K562 (cell line): ENCODE data around the gene SLC9A2. TPM values are rescaled to one million over a fixed set of nuclear protein-coding genes. Genes with fewer than 3 reads are reported as not detected.

Source experiments
- ATAC-seq: fragments of 200-7000 bp; cut with Tn5 transposase; 3 replicates; pipeline ENCODE4 v1.9.1; 2020; ENCODE audit warnings: moderate library complexity
- BruUV-seq: library from RNA; stranded (reverse); fragments of 400-500 nt; replicated peaks from 2 replicates; lab custom pipeline; 2021; lab: Mats Ljungman, UMichigan
- CTCF ChIA-PET: fragments of 300-600 bp; formaldehyde crosslinking; extraction: SDS; loops from one replicate; lab custom pipeline; 2021; ENCODE audit warnings: low intra/inter-chr PET ratio; lab: Yijun Ruan, JAX
- POLR2A ChIA-PET: fragments of 300-600, 350-650 bp; sonication (Branson Sonifier 250); formaldehyde crosslinking; extraction: SDS; loops from one replicate; lab custom pipeline; 2021; ENCODE audit warnings: antibody characterized with exemption, inconsistent platforms; lab: Yijun Ruan, JAX
- DNase-seq, 4 experiments: peaks; one replicate each; pipeline versions ENCODE4 v3.0.0 to v3.0.0-alpha.2; 2011 to 2018; ENCODE audit warnings: low spot score in 3 of 4, mixed read lengths in 3 of 4; ENCODE audit errors: extremely low read depth in 1 of 4
- FAIRE-seq: peaks from 2 replicates; lab custom pipeline; 2011; peaks lifted over from hg19 to GRCh38; lab: Jason Lieb, UNC
- H2AFZ ChIP-seq: 2 replicates; pipeline ENCODE4 v1.6.0; 2011; ENCODE audit warnings: low read depth, low read length, control low read depth, inconsistent platforms
- H3K27ac ChIP-seq: fragments of 200-600 bp; 3 replicates; pipeline ENCODE4 v1.8.0; 2011; ENCODE audit warnings: low read depth, mild to moderate bottlenecking, control low read depth, inconsistent platforms, low read length, moderate library complexity, mixed read lengths; ENCODE audit errors: extremely low read depth
- H3K27me3 ChIP-seq, 2 experiments: fragments of 300-600 bp in 1 of 2; 2 replicates in 1 of 2; 3 replicates in 1 of 2; pipeline versions ENCODE4 v1.6.0 to v1.8.0; 2011; ENCODE audit warnings: inconsistent platforms in 2 of 2, low read length in 2 of 2, mild to moderate bottlenecking in 1 of 2, mixed read lengths in 1 of 2, moderate library complexity in 1 of 2; ENCODE audit not compliant: control insufficient read depth in 2 of 2, insufficient read depth in 2 of 2
- H3K36me3 ChIP-seq: fragments of 300-600 bp; 3 replicates; pipeline ENCODE4 v1.8.0; 2011; ENCODE audit warnings: mild to moderate bottlenecking, low read length, inconsistent platforms; ENCODE audit not compliant: control insufficient read depth, insufficient read depth
- H3K4me1 ChIP-seq, 2 experiments: fragments of 200-600 bp in 1 of 2; replicated peaks in 1 of 2; 2 replicates in 1 of 2; 3 replicates in 1 of 2; pipeline versions ENCODE4 v1.5.1 to v1.8.0; 2011; ENCODE audit warnings: inconsistent platforms in 2 of 2, low read length in 2 of 2, mild to moderate bottlenecking in 1 of 2, mixed read lengths in 1 of 2, moderate library complexity in 1 of 2; ENCODE audit not compliant: control insufficient read depth in 2 of 2, insufficient read depth in 2 of 2
- H3K4me2 ChIP-seq: 2 replicates; pipeline ENCODE4 v1.6.1; 2011; ENCODE audit warnings: low read length, control low read depth, inconsistent platforms, mixed read lengths; ENCODE audit not compliant: insufficient read depth
- H3K4me3 ChIP-seq: fragments of 200-600 bp; sonication (generic), shearing (Covaris generic); 2 replicates; pipeline ENCODE4 v1.5.1; 2016; ENCODE audit warnings: control low read depth, inconsistent platforms
- H3K79me2 ChIP-seq: fragments of 200-600 bp; 3 replicates; pipeline ENCODE4 v1.8.0; 2011; ENCODE audit warnings: low read length, inconsistent platforms; ENCODE audit not compliant: control insufficient read depth, insufficient read depth
- H3K9ac ChIP-seq, 2 experiments: 2 replicates each; pipeline versions ENCODE4 v1.6.0 to v1.6.1; 2011; ENCODE audit warnings: low read depth in 2 of 2, low read length in 2 of 2, control low read depth in 1 of 2, inconsistent platforms in 1 of 2, mild to moderate bottlenecking in 1 of 2, mixed read lengths in 1 of 2; ENCODE audit not compliant: insufficient read depth in 1 of 2
- H3K9me1 ChIP-seq: one replicate; pipeline ENCODE4 v1.6.0; 2011; ENCODE audit warnings: inconsistent platforms, mild to moderate bottlenecking, low read length, moderate library complexity; ENCODE audit not compliant: control insufficient read depth, insufficient read depth
- H3K9me3 ChIP-seq: replicated peaks from 2 replicates; pipeline ENCODE4 v1.5.1; 2011; ENCODE audit warnings: low read depth, low read length, inconsistent platforms; ENCODE audit not compliant: control insufficient read depth, insufficient read depth
- H4K20me1 ChIP-seq: replicated peaks from 2 replicates; pipeline ENCODE4 v1.6.1; 2011; ENCODE audit warnings: low read length, inconsistent platforms, mixed read lengths; ENCODE audit not compliant: control insufficient read depth, insufficient read depth
- CTBP1 ChIP-seq: fragments of 450-650 bp; IDR thresholded peaks from 2 replicates; pipeline ENCODE4 v1.6.1; 2016; ENCODE audit warnings: borderline replicate concordance
- CUX1 ChIP-seq: fragments of 200-800 bp; sonication (Bioruptor generic); IDR thresholded peaks from 2 replicates; pipeline ENCODE4 v1.6.1; 2016; ENCODE audit warnings: missing genetic modification characterization, missing compliant biosample characterization
- FOXJ3 ChIP-seq: sonication (generic); formaldehyde crosslinking; IDR thresholded peaks from 2 replicates; pipeline ENCODE4 v1.4.0; 2020; ENCODE audit warnings: mild to moderate bottlenecking, missing genetic modification reagents
- MXI1 ChIP-seq: IDR thresholded peaks from 2 replicates; pipeline ENCODE4 v1.6.1; 2011; ENCODE audit warnings: low read depth, mild to moderate bottlenecking, improper control_type of control experiment, low read length
- PCBP2 ChIP-seq: fragments of 200-400 bp; formaldehyde crosslinking; IDR thresholded peaks from 2 replicates; pipeline ENCODE4 v1.6.1; 2018; ENCODE audit warnings: low read length, low read depth, mild to moderate bottlenecking, moderate library complexity; ENCODE audit not compliant: poor library complexity, severe bottlenecking
- RB1 ChIP-seq: fragments of 450-650 bp; IDR thresholded peaks from 2 replicates; pipeline ENCODE4 v1.6.1; 2017; ENCODE audit warnings: low read depth, mild to moderate bottlenecking
- SUPT5H ChIP-seq: fragments of 450-650 bp; IDR thresholded peaks from 2 replicates; pipeline ENCODE4 v1.6.1; 2016
- TARDBP ChIP-seq: fragments of 450-650 bp; IDR thresholded peaks from 2 replicates; pipeline ENCODE4 v1.6.1; 2016
- WHSC1 ChIP-seq: IDR thresholded peaks from one replicate; pipeline ENCODE4 v1.6.1; 2012; ENCODE audit warnings: low read length, control low read depth, inconsistent platforms
- YBX1 ChIP-seq: fragments of 450-650 bp; IDR thresholded peaks from 2 replicates; pipeline ENCODE4 v1.7.1; 2016; ENCODE audit warnings: mild to moderate bottlenecking
- ZNF121 ChIP-seq: sonication (generic); formaldehyde crosslinking; conservative IDR thresholded peaks from 2 replicates; pipeline ENCODE4 v1.8.0; 2022; ENCODE audit warnings: missing genetic modification reagents
- ZSCAN29 ChIP-seq: fragments of 450-650 bp; IDR thresholded peaks from 2 replicates; pipeline ENCODE4 v1.6.1; 2017
- WGBS: fragments of 100-300 bp; shearing (Covaris generic); methylation state at CpG from one replicate; pipeline ENCODE4 v1.1.6; 2016; ENCODE audit warnings: low coverage, mixed read lengths; ENCODE audit not compliant: insufficient coverage; ENCODE audit errors: missing lambda C conversion rate; 5-methylcytosine and 5-hydroxymethylcytosine counted together
- in situ Hi-C: fragments of 300-500 bp; cut with MboI; formaldehyde crosslinking; loops from 4 replicates; pipeline ENCODE4 v1.15.0; 2018; ENCODE audit warnings: inconsistent platforms, mixed read lengths
- intact Hi-C: fragments of 100-400 bp; cut with micrococcal nuclease; formaldehyde crosslinking; loops from 2 replicates; pipeline ENCODE4 v1.14.2; 2022
- polyA plus RNA-seq, 8 experiments: library from polyadenylated mRNA; depleted of rRNA in 4 of 8; stranded (reverse) in 5 of 8; unstranded in 3 of 8; fragments of >200 nt; fragmentation: Nextera tagmentation in 2 of 8; fragmentation: Illumina TruSeq in 1 of 8; extraction: Ambion mirVana in 2 of 8; extraction: Trizol in 1 of 8; gene quantifications; 2 replicates each; pipeline versions ENCODE4 v1.2.1 to v1.2.3, GENCODE V29; 2011 to 2014; ENCODE audit warnings: inconsistent platforms in 1 of 8, missing spikeins in 1 of 8
- total RNA-seq, 7 experiments: library from RNA; depleted of rRNA in 6 of 7; stranded (reverse); fragments of >200 nt in 6 of 7; fragmentation: Illumina TruSeq in 2 of 7; extraction: Trizol in 2 of 7; gene quantifications; 2 replicates each; pipeline versions ENCODE4 v1.2.1 to v1.2.3, GENCODE V29; 2011 to 2021; ENCODE audit warnings: low replicate concordance in 1 of 7
- TF ChIP-seq, protein P1 (sequence below): fragments of 450-650 bp; formaldehyde crosslinking; IDR thresholded peaks from 2 replicates; pipeline ENCODE4 v1.4.0; 2022; ENCODE audit warnings: missing genetic modification characterization

SLC9A2 gene
- total and polyA plus RNA-seq, 9 of the 15 experiments (the other 6 are each of a cell fraction or from before 2014, with no cell fraction given) = 0.45 to 3.3 (median 1.6) TPM

DNA sequence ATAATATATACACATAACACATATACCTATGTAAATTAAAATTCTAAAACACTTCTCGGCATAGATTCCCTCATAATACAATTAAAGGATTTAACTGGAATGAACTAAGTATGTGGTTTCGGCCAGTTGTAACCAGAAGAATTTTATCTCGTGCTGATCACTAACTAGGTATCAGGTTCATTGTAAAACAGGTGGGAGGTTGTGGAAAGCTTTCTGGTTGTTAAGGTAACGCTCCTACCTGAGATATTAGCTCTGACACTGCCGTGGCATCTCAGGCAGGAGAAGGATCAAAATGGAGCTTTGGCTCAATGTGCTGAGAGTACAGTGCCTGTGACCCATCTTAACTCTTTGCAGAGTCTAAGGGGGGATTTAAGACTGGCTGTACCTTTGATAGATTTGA is 42.5 kb downstream of the SLC9A2 start (continued):
- no peak for TF ChIP-seq CTBP1
- no peak for TF ChIP-seq PCBP2
- TF ChIP-seq ZNF121 (CRISPR knock-in tag) = no peak
- TF ChIP-seq, protein P1, sequence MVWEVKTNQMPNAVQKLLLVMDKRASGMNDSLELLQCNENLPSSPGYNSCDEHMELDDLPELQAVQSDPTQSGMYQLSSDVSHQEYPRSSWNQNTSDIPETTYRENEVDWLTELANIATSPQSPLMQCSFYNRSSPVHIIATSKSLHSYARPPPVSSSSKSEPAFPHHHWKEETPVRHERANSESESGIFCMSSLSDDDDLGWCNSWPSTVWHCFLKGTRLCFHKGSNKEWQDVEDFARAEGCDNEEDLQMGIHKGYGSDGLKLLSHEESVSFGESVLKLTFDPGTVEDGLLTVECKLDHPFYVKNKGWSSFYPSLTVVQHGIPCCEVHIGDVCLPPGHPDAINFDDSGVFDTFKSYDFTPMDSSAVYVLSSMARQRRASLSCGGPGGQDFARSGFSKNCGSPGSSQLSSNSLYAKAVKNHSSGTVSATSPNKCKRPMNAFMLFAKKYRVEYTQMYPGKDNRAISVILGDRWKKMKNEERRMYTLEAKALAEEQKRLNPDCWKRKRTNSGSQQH (CRISPR knock-in tag) = no peak
- TF ChIP-seq RB1 = no peak
- TF ChIP-seq MXI1 = no peak
- no peak for TF ChIP-seq FOXJ3 (CRISPR knock-in tag)
- TF ChIP-seq ZSCAN29 = no peak

DNA sequence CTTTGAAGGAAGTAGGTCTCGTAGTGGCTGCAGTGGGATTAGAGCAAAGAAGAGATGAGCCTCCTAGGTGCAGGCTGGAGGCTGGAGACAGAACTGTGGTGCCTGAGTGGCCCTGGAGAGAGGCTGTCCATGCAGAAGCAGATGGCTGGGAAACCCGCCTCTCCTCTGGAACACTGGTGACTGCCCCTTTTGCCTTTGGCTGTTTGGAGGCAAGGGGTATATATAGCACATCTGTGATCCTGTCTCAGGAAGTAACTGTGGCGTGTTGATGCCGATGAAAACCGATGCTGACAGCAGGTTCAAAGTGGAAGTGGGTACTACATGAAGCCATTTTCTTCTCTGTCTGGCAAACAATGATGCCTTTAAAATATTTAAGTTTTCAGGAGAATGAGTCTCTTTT is 43.5 kb downstream of the SLC9A2 start:
- intact Hi-C loops = no loop called here
- H3K9me1 ChIP-seq = no peaks in the 10 kb centered on the region
- no peak overlapping the region for H2AFZ ChIP-seq
- no peaks in the 10 kb centered on the region for H3K9me3 ChIP-seq
- DNase-seq (no peak), ATAC-seq (no peak), FAIRE-seq (no peak)
- ChIA-PET CTCF (no interaction called here), POLR2A (no interaction called here)
- no peak overlapping the region for H3K9ac ChIP-seq
- in situ Hi-C loops = no loop called here
- H3K4me3 ChIP-seq = no peak overlapping the region
- no peak overlapping the region for H3K27ac ChIP-seq
- no peaks in the 10 kb centered on the region for H3K27me3 ChIP-seq
- no peaks in the 10 kb centered on the region for H4K20me1 ChIP-seq
- WGBS = 80% methylated on average over 5 of the region's 5 CpGs
- peaks cover 5 to 35% of the 10 kb centered on the region in 2 experiments; a peak in 4 of 5 replicates for H3K4me1 ChIP-seq
- no peak overlapping the region for H3K4me2 ChIP-seq
- H3K36me3 ChIP-seq = no peaks in the 10 kb centered on the region; the same call in 1 of the 3 replicates
- H3K79me2 ChIP-seq = no peaks in the 10 kb centered on the region
- BruUV-seq = no TSS peak
- no peak for TF ChIP-seq SUPT5H
- TF ChIP-seq CUX1 (CRISPR knock-in tag) = no peak
- no peak for TF ChIP-seq YBX1
- TF ChIP-seq WHSC1 = no peak
- no peak for TF ChIP-seq PCBP2
- no peak for TF ChIP-seq TARDBP
